HepG2 (cell line): ENCODE results near the gene SLC6A17.

Experiments
- BRD4 ChIP-seq: sonication (generic); formaldehyde crosslinking; IDR thresholded peaks from 2 replicates; pipeline ENCODE4 v1.4.0; 2020; ENCODE audit warnings: missing genetic modification reagents
- TAF15 ChIP-seq: fragments of 200-400 bp; formaldehyde crosslinking; IDR thresholded peaks from one replicate; pipeline ENCODE4 v1.6.1; 2018; ENCODE audit warnings: mild to moderate bottlenecking, low read depth, low read length; ENCODE audit not compliant: poor library complexity, severe bottlenecking
- ZNF121 ChIP-seq: sonication (generic); formaldehyde crosslinking; IDR thresholded peaks from 2 replicates; pipeline ENCODE4 v1.5.0; 2020; ENCODE audit warnings: mild to moderate bottlenecking, missing genetic modification reagents

DNA sequence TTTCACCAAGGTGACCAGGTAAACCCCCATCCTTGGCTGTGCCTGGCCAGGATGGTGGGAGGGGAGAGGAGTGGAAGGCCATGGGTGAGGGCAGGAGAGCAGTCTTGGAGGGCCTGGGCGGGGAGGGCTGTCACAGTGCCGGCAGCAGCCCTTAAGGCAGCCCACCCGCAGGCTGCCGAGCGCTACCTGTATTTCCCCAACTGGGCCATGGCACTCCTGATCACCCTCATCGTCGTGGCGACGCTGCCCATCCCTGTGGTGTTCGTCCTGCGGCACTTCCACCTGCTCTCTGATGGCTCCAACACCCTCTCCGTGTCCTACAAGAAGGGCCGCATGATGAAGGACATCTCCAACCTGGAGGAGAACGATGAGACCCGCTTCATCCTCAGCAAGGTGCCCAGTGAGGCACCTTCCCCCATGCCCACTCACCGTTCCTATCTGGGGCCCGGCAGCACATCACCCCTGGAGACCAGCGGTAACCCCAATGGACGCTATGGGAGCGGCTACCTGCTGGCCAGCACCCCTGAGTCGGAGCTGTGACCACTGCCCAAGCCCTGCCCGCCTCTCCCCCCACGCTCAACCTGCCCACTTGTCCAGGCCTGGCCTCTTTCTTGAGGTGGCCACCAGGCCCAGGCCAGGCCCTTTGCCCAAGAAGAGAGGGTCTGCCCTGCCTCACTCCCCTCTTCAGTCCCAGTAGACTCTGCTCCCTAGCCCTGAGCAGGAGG, 47.8 kb downstream of the SLC6A17 start:
- TF ChIP-seq TAF15 (no peak), BRD4 (CRISPR knock-in tag) (no peak), ZNF121 (CRISPR knock-in tag) (no peak)
